ENCODE measurements around the gene SCML1. TPM values are rescaled to one million over a fixed set of nuclear protein-coding genes. Genes with fewer than 3 reads are reported as not detected.

The SCML1 gene
- polyA plus RNA-seq, 1 of the 3 experiments (the other 2 are of a cell fraction), result 10.7 TPM

GRCh38 chrX:17759990-17760389 is 22.7 kb downstream of the SCML1 start:
- ChIA-PET CTCF (no interaction called here), POLR2A (no interaction called here)
- H3K4me1 ChIP-seq (ENCODE audit: control insufficient read depth in 1 of 2, insufficient read depth in 2 of 2, low read depth in 1 of 2, low read length in 1 of 2), result no peaks in the 10 kb centered on the region
- H3K27me3 ChIP-seq (ENCODE audit: insufficient read depth), result peaks cover 8% of the 10 kb centered on the region
- H3K9me2 ChIP-seq, result no peaks in the 10 kb centered on the region
- no peaks in the 10 kb centered on the region for H3K79me2 ChIP-seq (ENCODE audit: insufficient read depth)
- H3K9me3 ChIP-seq, result no peaks in the 10 kb centered on the region
- H3K36me3 ChIP-seq (replicated peaks in 1 of 2; ENCODE audit: control insufficient read depth in 1 of 2, insufficient read depth in 2 of 2, low read length in 1 of 2), result no peaks in the 10 kb centered on the region
- H3K27ac ChIP-seq (ENCODE audit: low read depth in 2 of 2, low read length in 1 of 2), result no peak overlapping the region
- no peak overlapping the region for H3K4me2 ChIP-seq
- H2AFZ ChIP-seq (ENCODE audit: low read depth), result no peak overlapping the region
- H3F3A ChIP-seq (replicated peaks; ENCODE audit: insufficient read depth), result no peaks in the 10 kb centered on the region
- H3K9ac ChIP-seq, result no peak overlapping the region
- H4K20me1 ChIP-seq (ENCODE audit: insufficient read depth), result no peaks in the 10 kb centered on the region
- TF ChIP-seq ELF1 (IDR thresholded peaks at IDR 0.05) (no peak), TCF12 (IDR thresholded peaks at IDR 0.05) (no peak), ZBTB33 (IDR thresholded peaks at IDR 0.05; ENCODE audit: borderline replicate concordance, low read depth) (no peak), TAF1 (IDR thresholded peaks at IDR 0.05; ENCODE audit: borderline replicate concordance, low read depth, low read length) (no peak), YY1 (IDR thresholded peaks at IDR 0.05; ENCODE audit: low read depth) (no peak), MXI1 (IDR thresholded peaks at IDR 0.05; ENCODE audit: low read depth, low read length) (no peak), EP300 (IDR thresholded peaks at IDR 0.05; ENCODE audit: borderline replicate concordance in 1 of 2, low read depth in 1 of 2, low read length in 1 of 2) (no peak), SIN3A (IDR thresholded peaks at IDR 0.05; ENCODE audit: borderline replicate concordance, low read depth, low read length) (no peak), RFX5 (IDR thresholded peaks at IDR 0.05; ENCODE audit: low read length) (no peak), CHD2 (IDR thresholded peaks at IDR 0.05; ENCODE audit: low read length, partially characterized antibody) (no peak), FOSL2 (IDR thresholded peaks at IDR 0.05; ENCODE audit: borderline replicate concordance, low read depth) (no peak), GABPA (IDR thresholded peaks at IDR 0.05; ENCODE audit: low read depth) (no peak), RCOR1 (IDR thresholded peaks at IDR 0.05; ENCODE audit: low read length) (no peak), TEAD4 (IDR thresholded peaks at IDR 0.05; ENCODE audit: borderline replicate concordance, insufficient read depth) (no peak), CTCF (IDR thresholded peaks at IDR 0.05) (no peak), EZH2phosphoT487 (IDR thresholded peaks at IDR 0.05; ENCODE audit: borderline replicate concordance, low read depth) (no peak)
- DNase-seq, result no peak
- no peak overlapping the region for H3K4me3 ChIP-seq (ENCODE audit: low read depth in 2 of 2, low read length in 1 of 2)
- WGBS (ENCODE audit: low lambda C conversion rate), result 63% methylated on average over 1 of the region's 1 CpG

- H3K4me1 ChIP-seq (ENCODE audit: control insufficient read depth in 1 of 2, insufficient read depth in 2 of 2, low read depth in 1 of 2, low read length in 1 of 2), result no peaks in the 10 kb centered on the region
- no peak overlapping the region for H3K27ac ChIP-seq (ENCODE audit: low read depth in 2 of 2, low read length in 1 of 2)
- H3K4me2 ChIP-seq, result no peak overlapping the region
- WGBS (ENCODE audit: low lambda C conversion rate), result 14% methylated on average over 1 of the region's 1 CpG
- H3K79me2 ChIP-seq (ENCODE audit: insufficient read depth), result no peaks in the 10 kb centered on the region
- POLR2A ChIA-PET, result no interaction called here
- no peak overlapping the region for H2AFZ ChIP-seq (ENCODE audit: low read depth)
- H3F3A ChIP-seq (replicated peaks; ENCODE audit: insufficient read depth), result no peaks in the 10 kb centered on the region
- H4K20me1 ChIP-seq (ENCODE audit: insufficient read depth), result no peaks in the 10 kb centered on the region
- TF ChIP-seq POLR2AphosphoS5 (IDR thresholded peaks at IDR 0.05; ENCODE audit: low read depth, low read length) (no peak), IRF3 (IDR thresholded peaks at IDR 0.05; ENCODE audit: low read depth, low read length) (no peak), GABPA (IDR thresholded peaks at IDR 0.05; ENCODE audit: low read depth) (no peak), CTCF (IDR thresholded peaks at IDR 0.05) (no peak), MEF2A (IDR thresholded peaks at IDR 0.05; ENCODE audit: borderline replicate concordance, low read depth) (no peak), RAD21 (IDR thresholded peaks at IDR 0.05; ENCODE audit: low read length) (no peak), EZH2phosphoT487 (IDR thresholded peaks at IDR 0.05; ENCODE audit: borderline replicate concordance, low read depth) (no peak), CHD2 (IDR thresholded peaks at IDR 0.05; ENCODE audit: low read length, partially characterized antibody) (no peak), GATA2 (CRISPR knock-in tag; IDR thresholded peaks at IDR 0.05) (no peak)
- CTCF ChIA-PET, result no interaction called here
- no peak for DNase-seq
- H3K36me3 ChIP-seq (replicated peaks in 1 of 2; ENCODE audit: control insufficient read depth in 1 of 2, insufficient read depth in 2 of 2, low read length in 1 of 2), result no peaks in the 10 kb centered on the region
- H3K9ac ChIP-seq, result no peak overlapping the region
- H3K27me3 ChIP-seq (ENCODE audit: insufficient read depth), result peaks cover 12% of the 10 kb centered on the region; the same call in 1 of the 2 replicates
- no peaks in the 10 kb centered on the region for H3K9me2 ChIP-seq
- no peaks in the 10 kb centered on the region for H3K9me3 ChIP-seq
- H3K4me3 ChIP-seq (ENCODE audit: low read depth in 2 of 2, low read length in 1 of 2), result no peak overlapping the region
Observed at GRCh38 chrX:17767734-17768133, 30.4 kb downstream of the SCML1 start.

Data from SK-N-SH (cell line).